GM21529 (cell line): Measurements from ENCODE around the gene TMEM59L.
"Not testable (repeated sequence)": the region's sequence is repeated elsewhere in the genome, so short reads cannot be mapped to it uniquely, and the experiment has no call there.

Experiments
- ATAC-seq: cut with Tn5 transposase; IDR thresholded peaks from one replicate; pipeline ENCODE4 v1.9.1; 2021; ENCODE audit not compliant: unreplicated experiment

Gene TMEM59L

GRCh38 chr19:18594096-18594823, 18.4 kb upstream of the TMEM59L start:
- no peak for ATAC-seq

DNA sequence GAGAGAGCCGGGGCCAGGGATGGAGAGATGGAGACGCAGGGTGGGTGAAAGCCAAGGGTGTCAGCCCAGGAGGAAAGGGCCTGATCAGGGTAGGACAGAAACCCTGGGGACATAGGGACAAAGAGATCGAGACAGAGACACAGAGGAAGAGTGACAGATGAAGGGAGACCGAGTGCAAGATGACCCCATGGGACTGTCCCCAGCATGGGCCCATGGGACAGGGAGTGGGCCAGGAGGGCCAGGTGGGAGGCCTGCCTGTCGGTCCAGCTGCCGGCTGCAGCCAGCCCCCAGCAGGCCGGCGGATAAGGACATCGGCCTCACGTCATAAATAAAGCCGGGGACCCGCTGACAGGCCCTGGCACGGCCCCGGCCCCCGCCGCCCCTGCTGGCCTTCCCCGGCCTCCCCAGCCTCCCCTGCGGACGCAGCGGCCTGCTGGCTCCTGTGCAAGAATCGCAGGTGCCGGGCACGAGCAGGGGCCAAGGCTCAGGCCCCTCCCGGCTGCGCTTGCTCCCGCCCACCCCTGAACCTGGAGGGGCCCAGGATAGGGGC, 17.8 kb upstream of the TMEM59L start:
- no peak for ATAC-seq

DNA sequence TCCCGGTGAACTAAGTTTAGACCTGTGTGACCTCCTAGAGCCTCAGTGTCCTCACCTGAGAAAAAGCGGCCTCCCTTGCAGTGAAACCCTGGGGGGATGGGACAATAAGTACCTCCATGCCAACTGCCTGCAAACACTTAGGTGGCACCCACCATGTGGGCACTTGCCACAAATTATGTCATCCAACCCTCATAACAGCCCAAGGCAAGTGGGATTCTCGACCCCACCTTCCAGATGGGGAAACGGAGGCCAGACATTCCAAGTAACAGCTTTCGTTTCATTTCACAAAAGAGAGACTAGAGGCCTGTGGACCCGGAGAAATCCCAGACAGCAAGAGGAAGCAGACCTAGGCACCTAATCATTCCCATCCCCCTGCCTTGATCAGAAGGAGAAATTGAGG, 17.2 kb upstream of the TMEM59L start:
- no peak for ATAC-seq

DNA sequence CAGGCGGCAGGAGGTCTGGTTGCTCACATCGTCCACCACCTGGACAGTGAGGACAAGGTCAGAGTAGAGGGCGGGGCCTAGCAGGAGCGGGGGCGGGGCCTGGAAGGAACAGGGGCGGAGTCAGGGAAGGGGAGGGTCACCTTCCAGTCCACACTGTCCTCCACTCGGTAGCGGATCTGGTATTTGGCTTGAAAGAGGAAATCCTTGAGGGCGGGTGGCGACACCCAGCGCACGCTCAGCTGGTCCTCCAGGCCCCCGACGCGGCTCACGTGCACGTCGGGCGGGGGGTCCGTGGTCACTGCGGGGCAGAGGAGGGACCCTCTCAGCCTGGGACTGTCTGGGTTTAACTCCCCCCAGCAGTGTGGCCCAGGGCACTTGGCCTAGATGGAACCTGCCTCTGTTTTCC, 15.9 kb upstream of the TMEM59L start:
- ATAC-seq, result no peak

DNA sequence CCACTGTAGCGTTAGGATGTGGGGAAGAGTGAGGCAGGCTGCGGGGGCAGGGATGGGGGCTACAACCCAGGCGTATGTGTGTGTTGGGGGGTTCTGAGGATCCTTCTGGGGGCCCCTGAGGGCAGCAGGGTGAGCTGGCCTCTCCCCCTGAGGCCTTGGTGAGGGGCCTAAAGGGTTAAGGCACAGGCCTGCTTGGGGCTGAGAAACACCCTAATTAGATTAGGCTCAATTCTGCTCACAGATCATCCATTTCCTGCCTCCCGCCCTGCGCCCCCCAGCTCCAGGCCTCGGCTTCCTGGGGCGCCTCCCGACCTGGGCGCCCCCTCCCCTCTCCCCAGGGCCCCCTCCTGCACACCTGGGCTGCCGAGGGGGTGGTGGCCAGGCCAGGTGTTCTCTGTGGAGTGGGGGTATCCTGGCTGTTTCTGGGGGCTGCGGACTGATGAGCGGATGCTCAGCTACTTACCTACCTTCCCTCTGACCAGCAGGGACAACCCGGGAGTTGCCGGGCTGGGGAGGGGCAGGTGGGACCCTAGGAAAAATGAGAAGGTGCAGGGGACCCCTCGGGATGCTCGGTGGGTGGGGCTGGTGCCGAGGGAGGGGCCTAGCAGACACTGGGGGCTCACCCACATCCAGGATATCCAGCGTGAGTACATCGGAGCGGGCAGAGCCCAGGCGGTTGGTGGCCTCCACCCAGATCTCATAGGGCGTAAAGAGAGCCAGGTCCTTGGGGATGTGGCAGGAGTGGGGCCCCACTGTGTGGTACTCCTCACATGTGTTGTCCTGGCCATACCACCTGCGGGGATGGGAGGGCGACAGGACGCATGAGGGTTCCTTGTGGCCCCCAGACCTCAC, 14.6 kb upstream of the TMEM59L start:
- ATAC-seq, result no peak

GRCh38 chr19:18599485-18599884, 13.2 kb upstream of the TMEM59L start:
- no peak for ATAC-seq

- ATAC-seq, result not testable (repeated sequence)
Measured at GRCh38 chr19:18600692-18601397, 11.8 kb upstream of the TMEM59L start.

DNA sequence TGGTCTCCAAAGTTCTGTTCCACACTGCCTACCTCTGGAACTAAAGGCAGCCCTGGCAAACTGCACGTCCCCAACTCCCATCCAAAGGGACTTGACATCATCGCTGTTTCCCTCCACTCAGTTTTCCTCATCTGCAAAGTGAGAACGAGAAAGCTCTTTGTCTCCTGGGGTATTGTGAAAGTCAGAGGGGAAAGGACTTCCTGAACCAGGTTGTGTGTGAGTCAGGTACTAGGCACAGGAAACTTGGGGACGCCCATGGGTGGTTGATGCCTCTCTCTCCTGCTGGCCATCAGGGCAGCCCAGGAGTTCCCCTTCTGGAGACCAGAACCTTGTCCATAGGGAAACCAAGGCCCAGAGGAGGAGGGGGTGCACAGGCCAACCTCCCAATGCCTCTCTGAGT, 10.8 kb upstream of the TMEM59L start:
- no peak for ATAC-seq

GRCh38 chr19:18603255-18603957, 9.3 kb upstream of the TMEM59L start:
- ATAC-seq, result no peak

- ATAC-seq, result no peak
Measured at GRCh38 chr19:18603958-18604819, 8.5 kb upstream of the TMEM59L start.

DNA sequence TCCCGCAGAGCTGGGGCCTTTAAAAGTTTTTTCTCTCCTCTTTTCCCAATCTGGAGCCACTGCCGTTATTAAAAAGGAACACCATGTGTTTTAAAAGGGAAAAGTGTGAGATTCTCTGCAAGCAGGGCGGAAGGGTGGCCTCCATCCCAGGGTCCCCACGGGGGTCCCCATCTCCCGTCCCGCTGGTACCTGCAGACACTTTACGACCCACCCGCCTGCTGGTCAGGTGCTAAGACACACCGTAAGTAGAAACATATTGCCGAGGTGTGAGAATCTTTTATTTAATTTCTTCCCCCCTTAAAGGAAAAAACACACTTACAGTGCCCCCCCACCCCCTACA, 7.9 kb upstream of the TMEM59L start:
- ATAC-seq, result no peak

DNA sequence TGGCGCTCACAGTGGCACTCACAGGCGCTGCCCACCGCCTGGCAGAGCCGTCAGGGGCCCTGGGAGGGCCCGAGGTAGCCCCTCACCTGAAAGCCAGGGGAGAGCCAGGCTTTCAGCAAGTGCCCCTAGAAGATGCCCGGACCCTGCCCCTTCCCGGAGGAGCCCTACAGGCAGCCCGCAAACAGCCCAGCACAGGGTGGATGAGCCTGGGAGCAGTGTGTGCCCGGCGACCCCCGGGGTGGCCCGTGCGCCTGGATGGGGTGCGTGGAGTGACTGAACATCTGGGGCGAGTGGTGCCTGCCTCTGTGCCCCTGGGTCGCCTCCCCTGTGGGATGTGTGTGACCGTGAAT, 7.5 kb upstream of the TMEM59L start:
- ATAC-seq, result no peak

GRCh38 chr19:18605546-18606280, 7.0 kb upstream of the TMEM59L start:
- no peak for ATAC-seq

GRCh38 chr19:18606281-18607225, 6.1 kb upstream of the TMEM59L start, which contains the start of gene CRLF1:
TSS of gene CRLF1 (minus strand) at chr19:18606799. CDS start at chr19:18606656, 143 bp downstream.
- no peak for ATAC-seq

- no peak for ATAC-seq
Measured at GRCh38 chr19:18607226-18608101, 5.2 kb upstream of the TMEM59L start.

DNA sequence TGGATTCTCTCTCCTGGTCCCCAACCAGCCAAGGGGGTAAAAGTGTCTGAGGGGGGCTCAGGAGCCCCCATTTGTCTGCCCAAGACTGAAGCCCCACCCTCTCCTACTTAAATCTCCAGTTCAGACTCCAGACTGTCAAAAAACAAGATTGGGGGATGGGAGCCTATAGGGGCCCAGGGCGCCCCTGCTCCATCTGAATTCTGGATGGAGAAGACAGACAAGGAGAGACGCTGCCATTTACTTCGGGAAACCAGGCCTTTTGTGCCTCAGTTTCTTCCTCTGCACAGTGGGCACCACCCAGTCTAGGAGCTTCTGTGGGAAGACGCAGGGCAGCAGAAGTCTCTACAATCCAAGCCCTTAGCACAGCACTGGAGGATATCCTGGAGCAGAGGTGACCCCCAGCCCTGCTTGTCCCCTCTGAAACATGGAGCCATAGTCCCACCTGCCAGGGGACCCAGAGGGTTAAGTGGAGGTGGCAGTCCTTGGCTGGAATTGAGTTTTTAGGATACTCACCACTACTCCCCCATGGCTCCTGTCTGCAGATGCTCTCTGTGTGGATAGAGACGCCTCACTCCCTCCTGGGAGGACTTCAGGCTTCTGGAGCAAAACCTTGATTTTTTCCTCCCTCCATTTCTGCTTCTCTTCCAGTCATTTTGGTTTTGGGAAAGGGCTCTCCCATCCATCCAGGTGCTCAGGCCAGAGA, 4.4 kb upstream of the TMEM59L start:
- no peak for ATAC-seq
